Peyer's patch (tissue), 4 donors: ENCODE measurements around the gene CYB5RL.
"Not testable (repeated sequence)": the region's sequence is repeated elsewhere in the genome, so short reads cannot be mapped to it uniquely, and the experiment has no call there.

Experiments
- POLR2A ChIP-seq, 2 donors: fragments of 450-650 bp; IDR thresholded peaks; one replicate each; pipeline ENCODE4 v1.5.1; 2017; ENCODE audit warnings: antibody characterized with exemption in 2 of 2, mild to moderate bottlenecking in 2 of 2, moderate library complexity in 2 of 2
- TF ChIP-seq, protein P1 (sequence below), 6 experiments: fragments of 450-650 bp in 4 of 6; fragments of 200-600 bp in 2 of 6; sonication (generic) in 1 of 6; IDR thresholded peaks; one replicate each; pipeline ENCODE4 v1.5.1; 2017 to 2019; ENCODE audit warnings: antibody characterized with exemption in 6 of 6, mild to moderate bottlenecking in 3 of 6, moderate library complexity in 1 of 6

- TF ChIP-seq, protein P1, sequence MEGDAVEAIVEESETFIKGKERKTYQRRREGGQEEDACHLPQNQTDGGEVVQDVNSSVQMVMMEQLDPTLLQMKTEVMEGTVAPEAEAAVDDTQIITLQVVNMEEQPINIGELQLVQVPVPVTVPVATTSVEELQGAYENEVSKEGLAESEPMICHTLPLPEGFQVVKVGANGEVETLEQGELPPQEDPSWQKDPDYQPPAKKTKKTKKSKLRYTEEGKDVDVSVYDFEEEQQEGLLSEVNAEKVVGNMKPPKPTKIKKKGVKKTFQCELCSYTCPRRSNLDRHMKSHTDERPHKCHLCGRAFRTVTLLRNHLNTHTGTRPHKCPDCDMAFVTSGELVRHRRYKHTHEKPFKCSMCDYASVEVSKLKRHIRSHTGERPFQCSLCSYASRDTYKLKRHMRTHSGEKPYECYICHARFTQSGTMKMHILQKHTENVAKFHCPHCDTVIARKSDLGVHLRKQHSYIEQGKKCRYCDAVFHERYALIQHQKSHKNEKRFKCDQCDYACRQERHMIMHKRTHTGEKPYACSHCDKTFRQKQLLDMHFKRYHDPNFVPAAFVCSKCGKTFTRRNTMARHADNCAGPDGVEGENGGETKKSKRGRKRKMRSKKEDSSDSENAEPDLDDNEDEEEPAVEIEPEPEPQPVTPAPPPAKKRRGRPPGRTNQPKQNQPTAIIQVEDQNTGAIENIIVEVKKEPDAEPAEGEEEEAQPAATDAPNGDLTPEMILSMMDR (IDR thresholded peaks at IDR 0.05) = not testable (repeated sequence)
- TF ChIP-seq POLR2A (IDR thresholded peaks at IDR 0.05) = not testable (repeated sequence)
These were observed 33.4 kb upstream of the CYB5RL start for GRCh38 chr1:54233196-54233595.
